ENCODE results near the gene ENPP1. TPM values are rescaled to one million over a fixed set of nuclear protein-coding genes. Genes with fewer than 3 reads are reported as not detected.

ENPP1 gene
- total and polyA plus RNA-seq, 2 donors (not counting 3 experiments of a cell fraction or from before 2014, with no cell fraction given): 0.36 to 1.4 TPM

GRCh38 chr6:131816869-131817268 lies 9.0 kb downstream of the ENPP1 start:
- Histone ChIP-seq H3K4me2 (ENCODE audit: insufficient read depth, low read length) (no peak overlapping the region), H3K4me3 (replicated peaks in 1 of 3; ENCODE audit: insufficient read depth in 1 of 3, low read depth in 1 of 3, low read length in 3 of 3) (no peak overlapping the region), H3K9ac (replicated peaks; ENCODE audit: extremely low read depth, insufficient read depth, low read length) (no peak overlapping the region), H2AFZ (ENCODE audit: low read depth, low read length) (no peak overlapping the region), H3K79me2 (ENCODE audit: control insufficient read depth, insufficient read depth, low read length) (no peaks in the 10 kb centered on the region), H3K9me1 (replicated peaks; ENCODE audit: control insufficient read depth, extremely low read depth, insufficient read depth, low read length) (no peaks in the 10 kb centered on the region), H4K20me1 (replicated peaks; ENCODE audit: control insufficient read depth, extremely low read depth, insufficient read depth, low read length) (no peaks in the 10 kb centered on the region), H3K36me3 (ENCODE audit: control insufficient read depth in 2 of 2, extremely low read depth in 1 of 2, insufficient read depth in 2 of 2, low read length in 2 of 2) (no peaks in the 10 kb centered on the region), H3K27ac (ENCODE audit: insufficient read depth, low read depth, low read length) (no peak overlapping the region), H3K4me1 (ENCODE audit: control insufficient read depth, extremely low read depth, insufficient read depth, low read length) (no peaks in the 10 kb centered on the region), H3K9me3 (replicated peaks; ENCODE audit: control insufficient read depth, insufficient read depth, low read length) (no peaks in the 10 kb centered on the region), H3K27me3 (ENCODE audit: control insufficient read depth in 2 of 2, insufficient read depth in 2 of 2, low read length in 2 of 2) (peaks cover 0 to 4% of the 10 kb centered on the region in 2 experiments)
- DNase-seq (ENCODE audit: low read depth, low spot score) (no peak), FAIRE-seq (no peak)
- ChIA-PET POLR2A (no interaction called here), CTCF (no interaction called here)
- no peak for TF ChIP-seq POLR2A (IDR thresholded peaks at IDR 0.05; ENCODE audit: low read depth, low read length)
- TF ChIP-seq POLR2AphosphoS5 (IDR thresholded peaks at IDR 0.05; ENCODE audit: insufficient read depth, low read depth, low read length): no peak
- no peak for TF ChIP-seq GATA2 (IDR thresholded peaks at IDR 0.05; ENCODE audit: insufficient read depth, insufficient read length, low read depth, low read length)
- no peak for TF ChIP-seq MYC (IDR thresholded peaks at IDR 0.05; ENCODE audit: low read depth, low read length)
- no peak for TF ChIP-seq CTCF (IDR thresholded peaks at IDR 0.05; ENCODE audit: extremely low read depth in 1 of 2, insufficient read depth in 1 of 2, low read depth in 1 of 2, low read length in 2 of 2)
- TF ChIP-seq EZH2 (IDR thresholded peaks at IDR 0.05; ENCODE audit: borderline replicate concordance, low read depth, low read length, severe bottlenecking): no peak
- no peak for TF ChIP-seq FOS (IDR thresholded peaks at IDR 0.05; ENCODE audit: borderline replicate concordance, insufficient read depth, low read length)
- dilution Hi-C loops (cut with MboI; ENCODE audit: extremely low pct_ligation_motif_present, low sequenced_read_pairs) (no loop called here), intact Hi-C loops (cut with micrococcal nuclease) (no loop called here)
- BruUV-seq (replicated peaks): no TSS peak
